ENCODE data around the gene TAOK1. TPM values are rescaled to one million over a fixed set of nuclear protein-coding genes. Genes with fewer than 3 reads are reported as not detected.
"Not testable (repeated sequence)": the region's sequence is repeated elsewhere in the genome, so short reads cannot be mapped to it uniquely, and the experiment has no call there.

Gene TAOK1
- total RNA-seq, 1 donor from 2014 or later = 42.2 TPM

DNA sequence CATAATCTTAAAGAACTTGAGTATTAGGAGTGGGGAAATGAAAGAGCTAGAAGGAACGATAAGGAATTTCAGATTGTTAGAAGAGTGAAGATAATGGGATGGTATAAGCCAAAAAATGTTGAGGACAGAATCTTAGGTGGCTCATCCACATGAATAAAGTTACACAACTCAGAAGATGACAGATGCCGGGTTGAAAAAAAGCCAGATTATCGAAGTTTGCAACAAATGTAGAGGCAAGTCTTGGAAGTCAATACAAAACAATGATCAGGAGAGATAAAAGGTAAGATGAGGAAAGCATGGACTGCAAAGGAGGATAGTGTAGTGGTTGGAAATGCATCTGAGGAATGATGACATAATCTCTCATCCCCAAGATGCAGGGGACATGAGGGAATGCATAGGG, 45.1 kb upstream of the TAOK1 start:
- H3K9me3 ChIP-seq = no peaks in the 10 kb centered on the region
- no peak overlapping the region for H3K4me3 ChIP-seq
- no peak for TF ChIP-seq POLR2AphosphoS5 (IDR thresholded peaks at IDR 0.05; ENCODE audit: insufficient read depth in 1 of 2, low read depth in 1 of 2)
- no peak for TF ChIP-seq POLR2A (IDR thresholded peaks at IDR 0.05)
- TF ChIP-seq, protein P1, sequence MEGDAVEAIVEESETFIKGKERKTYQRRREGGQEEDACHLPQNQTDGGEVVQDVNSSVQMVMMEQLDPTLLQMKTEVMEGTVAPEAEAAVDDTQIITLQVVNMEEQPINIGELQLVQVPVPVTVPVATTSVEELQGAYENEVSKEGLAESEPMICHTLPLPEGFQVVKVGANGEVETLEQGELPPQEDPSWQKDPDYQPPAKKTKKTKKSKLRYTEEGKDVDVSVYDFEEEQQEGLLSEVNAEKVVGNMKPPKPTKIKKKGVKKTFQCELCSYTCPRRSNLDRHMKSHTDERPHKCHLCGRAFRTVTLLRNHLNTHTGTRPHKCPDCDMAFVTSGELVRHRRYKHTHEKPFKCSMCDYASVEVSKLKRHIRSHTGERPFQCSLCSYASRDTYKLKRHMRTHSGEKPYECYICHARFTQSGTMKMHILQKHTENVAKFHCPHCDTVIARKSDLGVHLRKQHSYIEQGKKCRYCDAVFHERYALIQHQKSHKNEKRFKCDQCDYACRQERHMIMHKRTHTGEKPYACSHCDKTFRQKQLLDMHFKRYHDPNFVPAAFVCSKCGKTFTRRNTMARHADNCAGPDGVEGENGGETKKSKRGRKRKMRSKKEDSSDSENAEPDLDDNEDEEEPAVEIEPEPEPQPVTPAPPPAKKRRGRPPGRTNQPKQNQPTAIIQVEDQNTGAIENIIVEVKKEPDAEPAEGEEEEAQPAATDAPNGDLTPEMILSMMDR (IDR thresholded peaks at IDR 0.05) = no peak
- intact Hi-C loops (cut with DNase I) = no loop called here
- no peaks in the 10 kb centered on the region for H3K4me1 ChIP-seq
- H3K27ac ChIP-seq = no peak overlapping the region
- no peak for DNase-seq (ENCODE audit: extremely low spot score in 2 of 2)
- H3K27me3 ChIP-seq = no peaks in the 10 kb centered on the region
- no peaks in the 10 kb centered on the region for H3K36me3 ChIP-seq

DNA sequence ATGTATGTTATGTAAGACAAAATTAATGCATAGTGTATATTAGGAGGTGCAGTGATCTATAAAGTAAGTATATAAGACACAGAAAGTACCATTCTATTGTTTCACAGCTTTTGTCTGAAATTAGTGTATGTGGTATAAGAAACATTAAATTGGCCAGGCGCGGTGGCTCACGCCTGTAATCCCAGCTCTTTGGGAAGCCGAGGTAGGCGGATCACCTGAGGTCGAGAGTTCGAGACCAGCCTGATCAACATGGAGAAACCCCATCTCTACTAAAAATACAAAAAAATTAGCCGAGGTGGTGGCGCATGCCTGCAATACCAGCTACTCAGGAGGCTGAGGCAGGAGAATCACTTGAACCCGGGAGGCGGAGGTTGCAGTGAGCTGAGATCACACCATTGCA, 44.7 kb upstream of the TAOK1 start:
- DNase-seq (ENCODE audit: extremely low spot score in 2 of 2); H3K36me3 ChIP-seq; H3K9me3 ChIP-seq; H3K4me3 ChIP-seq; H3K27me3 ChIP-seq; intact Hi-C loops (cut with DNase I); H3K27ac ChIP-seq; H3K4me1 ChIP-seq: not testable (repeated sequence)

DNA sequence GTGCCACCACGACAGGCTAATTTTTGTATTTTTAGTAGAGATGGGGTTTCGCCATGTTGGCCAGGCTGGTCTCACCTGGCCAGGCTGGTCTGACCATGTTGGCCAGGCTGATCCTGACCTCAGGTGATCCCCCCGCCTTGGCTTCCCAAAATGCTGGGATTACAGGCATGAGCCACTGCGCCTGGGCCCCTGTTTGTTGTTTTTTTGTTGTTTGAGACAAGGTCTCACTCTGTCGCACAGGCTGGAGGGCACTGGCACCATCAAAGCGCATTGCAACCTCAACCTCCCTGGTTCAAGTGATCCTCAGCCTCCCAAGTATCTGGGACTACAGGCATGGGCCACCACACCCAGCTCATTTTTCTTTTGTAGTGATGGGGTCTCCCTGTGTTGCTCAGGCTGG, 43.7 kb upstream of the TAOK1 start:
- no peak for DNase-seq (ENCODE audit: extremely low spot score in 2 of 2)
- Histone ChIP-seq H3K27me3 (no peaks in the 10 kb centered on the region), H3K4me1 (no peaks in the 10 kb centered on the region), H3K27ac (no peak overlapping the region), H3K36me3 (no peaks in the 10 kb centered on the region), H3K4me3 (no peak overlapping the region), H3K9me3 (no peaks in the 10 kb centered on the region)
- intact Hi-C loops (cut with DNase I) = no loop called here
- TF ChIP-seq POLR2AphosphoS5 (IDR thresholded peaks at IDR 0.05; ENCODE audit: insufficient read depth in 1 of 2, low read depth in 1 of 2) (no peak), POLR2A (IDR thresholded peaks at IDR 0.05) (no peak)
- TF ChIP-seq, protein P1 (IDR thresholded peaks at IDR 0.05) = no peak

DNA sequence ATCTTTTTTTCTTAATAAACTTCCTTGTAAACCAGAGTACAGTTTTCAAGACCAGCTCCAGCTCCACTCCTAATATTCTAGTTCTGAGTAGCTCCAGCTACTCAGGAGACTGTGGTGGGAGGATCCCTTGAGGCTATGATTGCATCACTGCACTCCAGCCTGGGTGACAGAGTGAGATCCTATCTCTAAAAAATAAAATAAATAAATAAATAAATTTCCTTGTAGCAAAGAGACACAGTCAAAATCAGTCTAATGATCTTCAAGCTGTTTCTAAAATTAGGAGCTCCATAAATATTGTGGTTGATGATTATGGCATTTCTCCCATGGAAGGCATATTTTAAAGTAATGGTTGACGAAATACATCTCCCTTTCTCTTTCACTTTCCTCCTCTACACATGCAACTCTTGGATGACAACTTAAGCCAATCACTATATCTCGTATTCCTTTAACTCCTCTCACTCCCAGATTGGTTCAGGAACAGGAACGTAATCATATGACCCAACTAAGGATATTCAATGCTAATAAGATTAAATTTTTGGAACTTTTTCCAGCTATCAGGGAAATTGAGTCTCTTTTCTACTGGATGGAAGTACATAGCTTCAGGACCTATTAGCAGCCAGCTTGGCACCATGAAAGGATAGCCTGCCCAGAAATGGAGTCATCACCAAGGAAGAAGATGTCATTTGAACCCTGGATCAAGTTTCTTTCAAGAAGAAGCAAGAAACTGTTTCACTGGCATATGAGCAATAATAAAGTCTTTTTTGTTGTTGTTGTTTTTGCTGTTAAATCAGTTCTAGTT, 42.1 kb upstream of the TAOK1 start:
- H3K27me3 ChIP-seq = no peaks in the 10 kb centered on the region
- H3K27ac ChIP-seq = no peak overlapping the region
- H3K4me3 ChIP-seq = no peak overlapping the region
- no peak for DNase-seq (ENCODE audit: extremely low spot score in 2 of 2)
- intact Hi-C loops (cut with DNase I) = no loop called here
- H3K9me3 ChIP-seq = no peaks in the 10 kb centered on the region
- no peak for TF ChIP-seq POLR2AphosphoS5 (IDR thresholded peaks at IDR 0.05; ENCODE audit: insufficient read depth in 1 of 2, low read depth in 1 of 2)
- TF ChIP-seq, protein P1 (IDR thresholded peaks at IDR 0.05) = no peak
- TF ChIP-seq POLR2A (IDR thresholded peaks at IDR 0.05) = no peak
- no peaks in the 10 kb centered on the region for H3K36me3 ChIP-seq
- H3K4me1 ChIP-seq = no peaks in the 10 kb centered on the region

DNA sequence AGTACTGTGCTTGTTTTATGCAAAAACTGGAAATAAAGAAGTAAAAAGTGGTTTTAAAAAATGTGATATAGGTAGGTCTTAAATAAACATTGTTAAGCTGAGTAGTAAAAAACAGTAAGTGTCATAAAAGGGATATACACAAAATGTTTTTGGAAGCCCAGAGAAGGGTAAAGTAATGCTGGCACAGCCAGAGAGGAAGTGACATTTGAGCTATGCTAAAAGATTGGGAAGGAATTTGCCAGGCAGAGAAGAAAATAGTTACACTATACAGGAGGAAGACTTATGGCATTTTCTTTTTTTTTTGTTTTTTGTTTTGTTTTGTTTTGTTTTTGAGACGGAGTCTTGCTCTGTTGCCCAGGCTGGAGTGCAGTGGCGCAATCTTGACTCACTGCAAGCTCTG, 40.8 kb upstream of the TAOK1 start:
- intact Hi-C loops (cut with DNase I) = no loop called here
- Histone ChIP-seq H3K9me3 (no peaks in the 10 kb centered on the region), H3K4me3 (no peak overlapping the region), H3K27ac (no peak overlapping the region), H3K36me3 (no peaks in the 10 kb centered on the region), H3K27me3 (no peaks in the 10 kb centered on the region), H3K4me1 (no peaks in the 10 kb centered on the region)
- DNase-seq (ENCODE audit: extremely low spot score in 2 of 2) = no peak
- TF ChIP-seq, protein P1 (IDR thresholded peaks at IDR 0.05) = no peak
- no peak for TF ChIP-seq POLR2A (IDR thresholded peaks at IDR 0.05)
- no peak for TF ChIP-seq POLR2AphosphoS5 (IDR thresholded peaks at IDR 0.05; ENCODE audit: insufficient read depth in 1 of 2, low read depth in 1 of 2)
